ENCODE measurements around the gene IQUB.

IQUB gene

DNA sequence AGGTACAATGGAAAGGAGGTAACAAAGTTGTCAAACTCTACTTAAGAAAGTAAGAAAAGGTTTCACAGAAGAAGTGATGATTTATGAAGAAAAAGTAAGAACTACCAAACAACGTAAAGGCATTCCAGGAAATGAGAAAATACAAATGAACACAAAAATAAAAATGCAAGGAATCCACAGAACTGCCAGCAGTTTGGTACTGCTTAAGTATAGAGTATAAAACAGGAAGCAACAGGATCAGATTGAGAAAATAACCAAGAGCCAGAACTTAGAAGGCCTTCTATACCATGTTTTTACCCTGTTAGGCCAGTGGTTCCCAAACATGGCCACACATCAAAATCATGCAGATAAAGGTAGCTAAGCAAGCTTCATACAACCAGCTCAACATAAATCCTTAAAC is 14.0 kb upstream of the IQUB start:
- H3K27ac ChIP-seq (ENCODE audit: low read depth, low read length), result no peak overlapping the region
- no peaks in the 10 kb centered on the region for H4K20me1 ChIP-seq (ENCODE audit: low read depth, low read length)
- H2AFZ ChIP-seq (ENCODE audit: low read depth, low read length, severe bottlenecking), result no peak overlapping the region
- H3K9me3 ChIP-seq (ENCODE audit: insufficient read depth, low read length), result no peaks in the 10 kb centered on the region
- H3K27me3 ChIP-seq (ENCODE audit: low read length), result no peaks in the 10 kb centered on the region
- H3K79me2 ChIP-seq (ENCODE audit: insufficient read depth, low read length), result peaks cover 16% of the 10 kb centered on the region
- TF ChIP-seq, protein P1, sequence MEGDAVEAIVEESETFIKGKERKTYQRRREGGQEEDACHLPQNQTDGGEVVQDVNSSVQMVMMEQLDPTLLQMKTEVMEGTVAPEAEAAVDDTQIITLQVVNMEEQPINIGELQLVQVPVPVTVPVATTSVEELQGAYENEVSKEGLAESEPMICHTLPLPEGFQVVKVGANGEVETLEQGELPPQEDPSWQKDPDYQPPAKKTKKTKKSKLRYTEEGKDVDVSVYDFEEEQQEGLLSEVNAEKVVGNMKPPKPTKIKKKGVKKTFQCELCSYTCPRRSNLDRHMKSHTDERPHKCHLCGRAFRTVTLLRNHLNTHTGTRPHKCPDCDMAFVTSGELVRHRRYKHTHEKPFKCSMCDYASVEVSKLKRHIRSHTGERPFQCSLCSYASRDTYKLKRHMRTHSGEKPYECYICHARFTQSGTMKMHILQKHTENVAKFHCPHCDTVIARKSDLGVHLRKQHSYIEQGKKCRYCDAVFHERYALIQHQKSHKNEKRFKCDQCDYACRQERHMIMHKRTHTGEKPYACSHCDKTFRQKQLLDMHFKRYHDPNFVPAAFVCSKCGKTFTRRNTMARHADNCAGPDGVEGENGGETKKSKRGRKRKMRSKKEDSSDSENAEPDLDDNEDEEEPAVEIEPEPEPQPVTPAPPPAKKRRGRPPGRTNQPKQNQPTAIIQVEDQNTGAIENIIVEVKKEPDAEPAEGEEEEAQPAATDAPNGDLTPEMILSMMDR (IDR thresholded peaks at IDR 0.05; ENCODE audit: insufficient read depth, low read length, poor library complexity, severe bottlenecking), result no peak
- TF ChIP-seq EZH2phosphoT487 (conservative IDR thresholded peaks at IDR 0.05; ENCODE audit: low read length), result no peak
- no peaks in the 10 kb centered on the region for H3F3A ChIP-seq (ENCODE audit: insufficient read depth)
- H3K9ac ChIP-seq (ENCODE audit: low read length), result no peak overlapping the region
- H3K36me3 ChIP-seq (ENCODE audit: low read length), result peaks cover 16% of the 10 kb centered on the region; the same call in 1 of the 2 replicates
- no peak overlapping the region for H3K4me2 ChIP-seq (ENCODE audit: low read depth, low read length, poor library complexity, severe bottlenecking)
- H3K4me3 ChIP-seq (ENCODE audit: insufficient read depth, low read length, poor library complexity, severe bottlenecking), result no peak overlapping the region
- H3K9me2 ChIP-seq (replicated peaks; ENCODE audit: insufficient read depth, low read length), result no peaks in the 10 kb centered on the region

DNA sequence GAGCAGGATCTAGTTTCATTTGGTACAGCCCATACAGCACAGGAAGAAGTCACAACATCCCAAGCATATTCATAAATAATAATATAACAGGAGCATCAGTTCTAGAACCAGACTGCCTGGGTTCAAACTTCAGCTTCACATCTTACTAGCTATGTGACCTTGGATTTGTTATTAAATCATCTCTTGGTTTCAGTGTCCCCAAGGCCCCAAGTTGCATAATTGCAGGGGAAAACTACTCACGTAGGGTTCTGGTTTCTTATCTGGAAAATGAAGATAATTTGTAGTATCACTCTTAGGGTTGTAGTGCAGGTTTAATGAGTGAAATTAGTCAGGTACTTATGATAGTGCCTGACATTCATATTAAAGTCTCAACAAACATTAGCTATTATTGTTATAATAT is 5.5 kb upstream of the IQUB start:
- H3F3A ChIP-seq (ENCODE audit: insufficient read depth), result peaks cover 15% of the 10 kb centered on the region; the same call in 1 of the 2 replicates
- H3K9me3 ChIP-seq (ENCODE audit: insufficient read depth, low read length), result no peaks in the 10 kb centered on the region
- no peaks in the 10 kb centered on the region for H3K36me3 ChIP-seq (ENCODE audit: low read length)
- H3K9me2 ChIP-seq (replicated peaks; ENCODE audit: insufficient read depth, low read length), result no peaks in the 10 kb centered on the region
- no peaks in the 10 kb centered on the region for H3K79me2 ChIP-seq (ENCODE audit: insufficient read depth, low read length)
- no peak overlapping the region for H2AFZ ChIP-seq (ENCODE audit: low read depth, low read length, severe bottlenecking)
- no peak overlapping the region for H3K4me3 ChIP-seq (ENCODE audit: insufficient read depth, low read length, poor library complexity, severe bottlenecking)
- H3K27ac ChIP-seq (ENCODE audit: low read depth, low read length), result no peak overlapping the region
- H3K4me2 ChIP-seq (ENCODE audit: low read depth, low read length, poor library complexity, severe bottlenecking), result no peak overlapping the region
- no peaks in the 10 kb centered on the region for H3K27me3 ChIP-seq (ENCODE audit: low read length)
- H4K20me1 ChIP-seq (ENCODE audit: low read depth, low read length), result no peaks in the 10 kb centered on the region
- TF ChIP-seq EZH2phosphoT487 (conservative IDR thresholded peaks at IDR 0.05; ENCODE audit: low read length), result no peak
- TF ChIP-seq, protein P1 (IDR thresholded peaks at IDR 0.05; ENCODE audit: insufficient read depth, low read length, poor library complexity, severe bottlenecking), result no peak
- H3K9ac ChIP-seq (ENCODE audit: low read length), result no peak overlapping the region

DNA sequence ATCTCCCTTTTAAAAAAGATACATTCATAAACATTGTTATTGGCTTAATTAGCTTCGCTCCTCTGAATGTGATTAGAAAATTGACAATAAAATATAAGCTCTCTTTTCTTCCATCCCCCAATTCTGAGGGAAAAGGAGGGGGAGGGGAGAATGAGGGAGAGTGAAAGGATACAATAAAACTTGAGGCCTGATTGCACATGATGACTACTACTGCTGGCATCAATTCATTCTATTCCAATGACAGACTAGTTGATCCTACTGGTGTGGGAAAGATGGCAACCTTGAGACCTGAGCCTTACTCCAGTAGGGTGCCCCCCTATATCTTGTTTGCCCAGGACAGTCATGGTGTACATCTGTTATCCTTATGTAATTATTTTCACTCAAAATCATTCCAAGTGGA is 4.5 kb upstream of the IQUB start:
- no peak overlapping the region for H3K4me3 ChIP-seq (ENCODE audit: insufficient read depth, low read length, poor library complexity, severe bottlenecking)
- no peak overlapping the region for H3K9ac ChIP-seq (ENCODE audit: low read length)
- H2AFZ ChIP-seq (ENCODE audit: low read depth, low read length, severe bottlenecking), result no peak overlapping the region
- TF ChIP-seq EZH2phosphoT487 (conservative IDR thresholded peaks at IDR 0.05; ENCODE audit: low read length), result no peak
- TF ChIP-seq, protein P1 (IDR thresholded peaks at IDR 0.05; ENCODE audit: insufficient read depth, low read length, poor library complexity, severe bottlenecking), result no peak
- no peaks in the 10 kb centered on the region for H4K20me1 ChIP-seq (ENCODE audit: low read depth, low read length)
- no peaks in the 10 kb centered on the region for H3K36me3 ChIP-seq (ENCODE audit: low read length)
- H3K9me3 ChIP-seq (ENCODE audit: insufficient read depth, low read length), result no peaks in the 10 kb centered on the region
- no peak overlapping the region for H3K27ac ChIP-seq (ENCODE audit: low read depth, low read length)
- H3K9me2 ChIP-seq (replicated peaks; ENCODE audit: insufficient read depth, low read length), result no peaks in the 10 kb centered on the region
- H3K4me2 ChIP-seq (ENCODE audit: low read depth, low read length, poor library complexity, severe bottlenecking), result no peak overlapping the region
- no peaks in the 10 kb centered on the region for H3K27me3 ChIP-seq (ENCODE audit: low read length)
- peaks cover 20% of the 10 kb centered on the region for H3F3A ChIP-seq (ENCODE audit: insufficient read depth)
- H3K79me2 ChIP-seq (ENCODE audit: insufficient read depth, low read length), result no peaks in the 10 kb centered on the region

All from SU-DHL-6 (cell line).